SK-N-SH treated with all-trans-retinoic acid at 6 μM for 48 hours (cell line): Measurements from ENCODE around the gene OR13C2.

Source experiments
- ARNTL ChIP-seq: fragments of 450-650 bp; formaldehyde crosslinking; IDR thresholded peaks from 2 replicates; pipeline ENCODE4 v1.5.0; 2020; ENCODE audit warnings: low read depth, mild to moderate bottlenecking, moderate library complexity, borderline replicate concordance
- BACH2 ChIP-seq: fragments of 250-450 bp; sonication (Bioruptor Pico); IDR thresholded peaks from 2 replicates; pipeline ENCODE4 v1.9.0; 2021; ENCODE audit warnings: mild to moderate bottlenecking, borderline replicate concordance
- ISL1 ChIP-seq: fragments of 250-450 bp; sonication (Bioruptor Pico); IDR thresholded peaks from 2 replicates; pipeline ENCODE4 v2.1.2; 2022; ENCODE audit warnings: mild to moderate bottlenecking, moderate library complexity
- PPARA ChIP-seq: fragments of 250-450 bp; sonication (Bioruptor Pico); IDR thresholded peaks from 2 replicates; pipeline ENCODE4 v1.5.0; 2020; ENCODE audit warnings: mild to moderate bottlenecking, borderline replicate concordance
- TOX ChIP-seq: fragments of 250-450 bp; sonication (Bioruptor Pico); IDR thresholded peaks from 2 replicates; pipeline ENCODE4 v1.8.0; 2021; ENCODE audit warnings: mild to moderate bottlenecking, moderate library complexity, borderline replicate concordance
- ZFP3 ChIP-seq: fragments of 250-450 bp; sonication (Bioruptor Pico); IDR thresholded peaks from 2 replicates; pipeline ENCODE4 v1.5.0; 2020; ENCODE audit warnings: mild to moderate bottlenecking, moderate library complexity
- TF ChIP-seq, protein P1 (sequence below): fragments of 250-450 bp; sonication (Bioruptor Pico); IDR thresholded peaks from 2 replicates; pipeline ENCODE4 v1.8.0; 2020; ENCODE audit warnings: mild to moderate bottlenecking, moderate library complexity, borderline replicate concordance
- TF ChIP-seq, protein P2 (sequence below): fragments of 250-450 bp; sonication (Bioruptor Pico); IDR thresholded peaks from 2 replicates; pipeline ENCODE4 v1.5.0; 2020; ENCODE audit warnings: mild to moderate bottlenecking, moderate library complexity
- TF ChIP-seq, protein P3 (sequence below): fragments of 250-450 bp; sonication (Bioruptor Pico); IDR thresholded peaks from 2 replicates; pipeline ENCODE4 v1.8.0; 2021; ENCODE audit warnings: low read depth, mild to moderate bottlenecking, moderate library complexity, borderline replicate concordance

DNA sequence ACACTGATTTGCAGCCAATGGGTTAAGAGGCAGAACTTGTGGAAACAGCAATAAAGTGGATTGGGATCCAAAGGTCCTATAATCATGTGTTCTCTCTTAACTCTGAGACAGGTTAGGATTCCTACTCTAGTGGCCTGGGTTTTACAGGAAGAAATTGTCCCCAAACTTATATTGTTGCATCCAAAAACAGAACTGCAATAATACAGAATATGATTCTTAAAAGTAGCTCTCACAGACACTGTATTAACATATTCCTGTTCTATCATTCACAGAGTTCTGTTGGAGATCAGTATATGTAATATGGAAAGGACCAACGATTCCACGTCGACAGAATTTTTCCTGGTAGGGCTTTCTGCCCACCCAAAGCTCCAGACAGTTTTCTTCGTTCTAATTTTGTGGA, 36.6 kb downstream of the OR13C2 start, which contains the start of gene OR13C8:
- TF ChIP-seq ARNTL: no peak
- TF ChIP-seq, protein P1, sequence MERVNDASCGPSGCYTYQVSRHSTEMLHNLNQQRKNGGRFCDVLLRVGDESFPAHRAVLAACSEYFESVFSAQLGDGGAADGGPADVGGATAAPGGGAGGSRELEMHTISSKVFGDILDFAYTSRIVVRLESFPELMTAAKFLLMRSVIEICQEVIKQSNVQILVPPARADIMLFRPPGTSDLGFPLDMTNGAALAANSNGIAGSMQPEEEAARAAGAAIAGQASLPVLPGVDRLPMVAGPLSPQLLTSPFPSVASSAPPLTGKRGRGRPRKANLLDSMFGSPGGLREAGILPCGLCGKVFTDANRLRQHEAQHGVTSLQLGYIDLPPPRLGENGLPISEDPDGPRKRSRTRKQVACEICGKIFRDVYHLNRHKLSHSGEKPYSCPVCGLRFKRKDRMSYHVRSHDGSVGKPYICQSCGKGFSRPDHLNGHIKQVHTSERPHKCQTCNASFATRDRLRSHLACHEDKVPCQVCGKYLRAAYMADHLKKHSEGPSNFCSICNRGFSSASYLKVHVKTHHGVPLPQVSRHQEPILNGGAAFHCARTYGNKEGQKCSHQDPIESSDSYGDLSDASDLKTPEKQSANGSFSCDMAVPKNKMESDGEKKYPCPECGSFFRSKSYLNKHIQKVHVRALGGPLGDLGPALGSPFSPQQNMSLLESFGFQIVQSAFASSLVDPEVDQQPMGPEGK (CRISPR knock-in tag): no peak
- TF ChIP-seq TOX: no peak
- TF ChIP-seq, protein P2, sequence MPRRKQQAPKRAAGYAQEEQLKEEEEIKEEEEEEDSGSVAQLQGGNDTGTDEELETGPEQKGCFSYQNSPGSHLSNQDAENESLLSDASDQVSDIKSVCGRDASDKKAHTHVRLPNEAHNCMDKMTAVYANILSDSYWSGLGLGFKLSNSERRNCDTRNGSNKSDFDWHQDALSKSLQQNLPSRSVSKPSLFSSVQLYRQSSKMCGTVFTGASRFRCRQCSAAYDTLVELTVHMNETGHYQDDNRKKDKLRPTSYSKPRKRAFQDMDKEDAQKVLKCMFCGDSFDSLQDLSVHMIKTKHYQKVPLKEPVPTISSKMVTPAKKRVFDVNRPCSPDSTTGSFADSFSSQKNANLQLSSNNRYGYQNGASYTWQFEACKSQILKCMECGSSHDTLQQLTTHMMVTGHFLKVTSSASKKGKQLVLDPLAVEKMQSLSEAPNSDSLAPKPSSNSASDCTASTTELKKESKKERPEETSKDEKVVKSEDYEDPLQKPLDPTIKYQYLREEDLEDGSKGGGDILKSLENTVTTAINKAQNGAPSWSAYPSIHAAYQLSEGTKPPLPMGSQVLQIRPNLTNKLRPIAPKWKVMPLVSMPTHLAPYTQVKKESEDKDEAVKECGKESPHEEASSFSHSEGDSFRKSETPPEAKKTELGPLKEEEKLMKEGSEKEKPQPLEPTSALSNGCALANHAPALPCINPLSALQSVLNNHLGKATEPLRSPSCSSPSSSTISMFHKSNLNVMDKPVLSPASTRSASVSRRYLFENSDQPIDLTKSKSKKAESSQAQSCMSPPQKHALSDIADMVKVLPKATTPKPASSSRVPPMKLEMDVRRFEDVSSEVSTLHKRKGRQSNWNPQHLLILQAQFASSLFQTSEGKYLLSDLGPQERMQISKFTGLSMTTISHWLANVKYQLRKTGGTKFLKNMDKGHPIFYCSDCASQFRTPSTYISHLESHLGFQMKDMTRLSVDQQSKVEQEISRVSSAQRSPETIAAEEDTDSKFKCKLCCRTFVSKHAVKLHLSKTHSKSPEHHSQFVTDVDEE (CRISPR knock-in tag): no peak
- no peak for TF ChIP-seq ISL1 (CRISPR knock-in tag)
- TF ChIP-seq BACH2 (CRISPR knock-in tag): no peak
- TF ChIP-seq ZFP3: no peak
- TF ChIP-seq, protein P3, sequence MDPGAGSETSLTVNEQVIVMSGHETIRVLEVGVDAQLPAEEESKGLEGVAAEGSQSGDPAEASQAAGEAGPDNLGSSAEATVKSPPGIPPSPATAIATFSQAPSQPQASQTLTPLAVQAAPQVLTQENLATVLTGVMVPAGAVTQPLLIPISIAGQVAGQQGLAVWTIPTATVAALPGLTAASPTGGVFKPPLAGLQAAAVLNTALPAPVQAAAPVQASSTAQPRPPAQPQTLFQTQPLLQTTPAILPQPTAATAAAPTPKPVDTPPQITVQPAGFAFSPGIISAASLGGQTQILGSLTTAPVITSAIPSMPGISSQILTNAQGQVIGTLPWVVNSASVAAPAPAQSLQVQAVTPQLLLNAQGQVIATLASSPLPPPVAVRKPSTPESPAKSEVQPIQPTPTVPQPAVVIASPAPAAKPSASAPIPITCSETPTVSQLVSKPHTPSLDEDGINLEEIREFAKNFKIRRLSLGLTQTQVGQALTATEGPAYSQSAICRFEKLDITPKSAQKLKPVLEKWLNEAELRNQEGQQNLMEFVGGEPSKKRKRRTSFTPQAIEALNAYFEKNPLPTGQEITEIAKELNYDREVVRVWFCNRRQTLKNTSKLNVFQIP: no peak
- no peak for TF ChIP-seq PPARA (CRISPR knock-in tag)
